HEK293 (cell line): ENCODE results near the gene CCSER1.
A peak's percentile ranks its signal among the peaks of the same experiment; 100 is the strongest.

Experiments used
- CTCF ChIA-PET: fragments of 350-600 bp; formaldehyde crosslinking; extraction: SDS; loops from one replicate; lab custom pipeline; 2021; ENCODE audit warnings: antibody characterized with exemption; lab: Yijun Ruan, JAX
- POLR2A ChIA-PET: fragments of 300-600 bp; formaldehyde crosslinking; extraction: SDS; loops from one replicate; lab custom pipeline; 2020; ENCODE audit warnings: antibody characterized with exemption, inconsistent platforms; lab: Yijun Ruan, JAX
- H3K27ac ChIP-seq: fragments of 200-500 bp; sonication (Bioruptor generic); 2 replicates; pipeline ENCODE4 v1.5.1; 2014; ENCODE audit warnings: low read depth, low read length, control low read depth, inconsistent platforms; ENCODE audit errors: extremely low read depth
- H3K36me3 ChIP-seq, 2 experiments: fragments of 200-500 bp in 1 of 2; sonication (Bioruptor generic) in 1 of 2; 1 replicate in 1 of 2; 2 replicates in 1 of 2; pipeline ENCODE4 v1.5.1; 2014 to 2017; ENCODE audit warnings: inconsistent platforms in 2 of 2, low read length in 2 of 2; ENCODE audit not compliant: control insufficient read depth in 2 of 2, insufficient read depth in 1 of 2
- H3K4me1 ChIP-seq: fragments of 200-500 bp; sonication (Bioruptor generic); 2 replicates; pipeline ENCODE4 v1.5.1; 2014; ENCODE audit warnings: mild to moderate bottlenecking, low read length, inconsistent platforms; ENCODE audit not compliant: control insufficient read depth, insufficient read depth
- H3K4me3 ChIP-seq: 2 replicates; pipeline ENCODE4 v1.5.1; 2011; ENCODE audit warnings: low read depth, mild to moderate bottlenecking, control low read depth, low read length, moderate library complexity
- H3K9me3 ChIP-seq: fragments of 200-500 bp; sonication (Bioruptor generic); 2 replicates; pipeline ENCODE4 v1.5.1; 2014; ENCODE audit warnings: low read depth, low read length, inconsistent platforms; ENCODE audit not compliant: control insufficient read depth, insufficient read depth
- AEBP2 ChIP-seq: fragments of 450-650 bp; formaldehyde crosslinking; IDR thresholded peaks from 2 replicates; pipeline ENCODE4 v1.5.1; 2016; ENCODE audit warnings: missing biosample characterization, missing genetic modification characterization, borderline replicate concordance
- HOXC10 ChIP-seq: sonication (generic); formaldehyde crosslinking; IDR thresholded peaks from 2 replicates; pipeline ENCODE4 v1.8.1; 2023; ENCODE audit warnings: mild to moderate bottlenecking, missing genetic modification reagents
- PRDM6 ChIP-seq: fragments of 450-650 bp; formaldehyde crosslinking; IDR thresholded peaks from 2 replicates; pipeline ENCODE4 v1.5.1; 2017; ENCODE audit warnings: missing biosample characterization, missing genetic modification characterization
- REST ChIP-seq: fragments of 450-650 bp; formaldehyde crosslinking; IDR thresholded peaks from 2 replicates; pipeline ENCODE4 v1.5.1; 2016; ENCODE audit warnings: missing biosample characterization, missing genetic modification characterization
- YY2 ChIP-seq: fragments of 450-650 bp; formaldehyde crosslinking; IDR thresholded peaks from 2 replicates; pipeline ENCODE4 v1.5.1; 2016; ENCODE audit warnings: missing biosample characterization, missing genetic modification characterization
- ZBTB48 ChIP-seq: fragments of 450-650 bp; formaldehyde crosslinking; IDR thresholded peaks from 2 replicates; pipeline ENCODE4 v1.5.1; 2016; ENCODE audit warnings: missing biosample characterization, missing genetic modification characterization
- ZFHX2 ChIP-seq: fragments of 450-650 bp; formaldehyde crosslinking; conservative IDR thresholded peaks from 2 replicates; pipeline ENCODE4 v1.5.1; 2016; ENCODE audit warnings: missing biosample characterization, missing genetic modification characterization
- ZNF133 ChIP-seq: fragments of 450-650 bp; formaldehyde crosslinking; IDR thresholded peaks from 2 replicates; pipeline ENCODE4 v1.5.1; 2016; ENCODE audit warnings: missing biosample characterization, missing genetic modification characterization
- ZNF174 ChIP-seq: fragments of 450-650 bp; formaldehyde crosslinking; IDR thresholded peaks from 2 replicates; pipeline ENCODE4 v1.5.0; 2017; ENCODE audit warnings: missing biosample characterization, mild to moderate bottlenecking, missing genetic modification characterization
- ZNF292 ChIP-seq: fragments of 450-650 bp; formaldehyde crosslinking; IDR thresholded peaks from 2 replicates; pipeline ENCODE4 v1.5.1; 2016; ENCODE audit warnings: low read depth, missing biosample characterization, missing genetic modification characterization, borderline replicate concordance
- ZNF324 ChIP-seq: fragments of 450-650 bp; formaldehyde crosslinking; IDR thresholded peaks from 2 replicates; pipeline ENCODE4 v1.5.1; 2016; ENCODE audit warnings: missing biosample characterization, missing genetic modification characterization
- ZNF37A ChIP-seq: fragments of 450-650 bp; IDR thresholded peaks from 2 replicates; pipeline ENCODE4 v1.5.1; 2018; ENCODE audit warnings: missing biosample characterization, missing genetic modification characterization
- ZNF394 ChIP-seq: fragments of 450-650 bp; formaldehyde crosslinking; IDR thresholded peaks from 2 replicates; pipeline ENCODE4 v1.5.1; 2016; ENCODE audit warnings: missing biosample characterization, missing genetic modification characterization, mild to moderate bottlenecking, moderate library complexity, borderline replicate concordance
- ZNF514 ChIP-seq: fragments of 450-650 bp; formaldehyde crosslinking; IDR thresholded peaks from 2 replicates; pipeline ENCODE4 v1.5.1; 2016; ENCODE audit warnings: missing biosample characterization, missing genetic modification characterization
- ZNF529 ChIP-seq: fragments of 450-650 bp; formaldehyde crosslinking; IDR thresholded peaks from 2 replicates; pipeline ENCODE4 v1.5.1; 2017; ENCODE audit warnings: missing genetic modification characterization, missing biosample characterization; ENCODE audit not compliant: insufficient replicate concordance
- ZNF555 ChIP-seq: fragments of 450-650 bp; formaldehyde crosslinking; conservative IDR thresholded peaks from 2 replicates; pipeline ENCODE4 v1.5.1; 2017; ENCODE audit warnings: missing biosample characterization, mild to moderate bottlenecking, missing genetic modification characterization, inconsistent platforms
- ZNF585B ChIP-seq: fragments of 450-650 bp; formaldehyde crosslinking; IDR thresholded peaks from 2 replicates; pipeline ENCODE4 v1.5.1; 2016; ENCODE audit warnings: missing biosample characterization, missing genetic modification characterization
- ZNF654 ChIP-seq: fragments of 450-650 bp; formaldehyde crosslinking; IDR thresholded peaks from 2 replicates; pipeline ENCODE4 v1.5.1; 2016; ENCODE audit warnings: low read depth, missing biosample characterization, missing genetic modification characterization
- ZNF704 ChIP-seq: fragments of 450-650 bp; formaldehyde crosslinking; IDR thresholded peaks from 2 replicates; pipeline ENCODE4 v1.5.1; 2016; ENCODE audit warnings: missing biosample characterization, missing genetic modification characterization
- ZNF776 ChIP-seq: fragments of 450-650 bp; formaldehyde crosslinking; IDR thresholded peaks from 2 replicates; pipeline ENCODE4 v1.5.0; 2017; ENCODE audit warnings: missing biosample characterization, missing genetic modification characterization, borderline replicate concordance
- ZNF830 ChIP-seq: fragments of 450-650 bp; IDR thresholded peaks from 2 replicates; pipeline ENCODE4 v1.5.0; 2018; ENCODE audit warnings: missing biosample characterization, missing genetic modification characterization, low read depth, mild to moderate bottlenecking, moderate library complexity

CCSER1 gene

GRCh38 chr4:90130076-90130475, 2.9 kb downstream of the CCSER1 start:
- POLR2A ChIA-PET, result no interaction called here
- CTCF ChIA-PET, result no interaction called here
- Histone ChIP-seq H3K4me3 (no peak overlapping the region), H3K27ac (no peak overlapping the region), H3K36me3 (no peaks in the 10 kb centered on the region), H3K4me1 (no peaks in the 10 kb centered on the region)
- no peak for TF ChIP-seq AEBP2 (tag by site-specific recombination)
- TF ChIP-seq PRDM6 (tag by site-specific recombination), result no peak
- no peak for TF ChIP-seq ZNF292 (tag by site-specific recombination)
- no peak for TF ChIP-seq ZFHX2 (tag by site-specific recombination)
- TF ChIP-seq ZNF324 (tag by site-specific recombination), result no peak
- TF ChIP-seq ZBTB48 (tag by site-specific recombination), result no peak
- TF ChIP-seq ZNF174 (tag by site-specific recombination), result no peak
- TF ChIP-seq ZNF704, result no peak
- no peak for TF ChIP-seq ZNF585B (tag by site-specific recombination)
- no peak for TF ChIP-seq ZNF776 (tag by site-specific recombination)
- no peak for TF ChIP-seq ZNF514
- TF ChIP-seq YY2, result no peak
- no peak for TF ChIP-seq ZNF133 (tag by site-specific recombination)
- no peak for TF ChIP-seq ZNF654 (tag by site-specific recombination)
- TF ChIP-seq ZNF830 (tag by site-specific recombination), result no peak
- no peak for TF ChIP-seq ZNF394 (tag by site-specific recombination)
- no peak for TF ChIP-seq HOXC10 (CRISPR knock-in tag)
- TF ChIP-seq ZNF37A (tag by site-specific recombination), result no peak
- TF ChIP-seq ZNF529 (tag by site-specific recombination), result no peak
- TF ChIP-seq ZNF555, result no peak
- TF ChIP-seq, all 188 proteins: peak for 0
- no peaks in the 10 kb centered on the region for H3K9me3 ChIP-seq

- Histone ChIP-seq H3K4me3 (no peak overlapping the region), H3K36me3 (no peaks in the 10 kb centered on the region), H3K27ac (no peak overlapping the region), H3K4me1 (no peaks in the 10 kb centered on the region), H3K9me3 (no peaks in the 10 kb centered on the region)
- CTCF ChIA-PET, result interaction anchor here (0.8 kb wide), 1 partner anchor 30 kb away, joined by 3 read pairs; no protein-coding TSS in a partner anchor
- TF ChIP-seq ZNF585B (tag by site-specific recombination), result no peak
- TF ChIP-seq REST (tag by site-specific recombination), result peak; percentile 90
- POLR2A ChIA-PET, result no interaction called here
Observed at GRCh38 chr4:90137555-90137954, 10.4 kb downstream of the CCSER1 start.
